IPS DF 6.9 (cell line): ENCODE measurements around the gene UTP11.

Experiments
- DNase-seq: peaks from one replicate; pipeline ENCODE4 v3.0.0-alpha.2; 2013; ENCODE audit warnings: low read depth, low spot score
- H3K27ac ChIP-seq: one replicate; pipeline ENCODE4 v1.5.1; 2013; ENCODE audit warnings: low read length, control low read depth
- H3K27me3 ChIP-seq: 2 replicates; pipeline ENCODE4 v1.6.1; 2013; ENCODE audit warnings: mild to moderate bottlenecking, low read length; ENCODE audit not compliant: control insufficient read depth, insufficient read depth
- H3K36me3 ChIP-seq: 2 replicates; pipeline ENCODE4 v1.6.1; 2013; ENCODE audit warnings: low read length; ENCODE audit not compliant: control insufficient read depth, insufficient read depth
- H3K4me1 ChIP-seq: 2 replicates; pipeline ENCODE4 v1.6.1; 2013; ENCODE audit warnings: low read length; ENCODE audit not compliant: control insufficient read depth, insufficient read depth
- H3K4me3 ChIP-seq: 2 replicates; pipeline ENCODE4 v1.5.1; 2013; ENCODE audit warnings: mild to moderate bottlenecking, low read length
- H3K9me3 ChIP-seq: 2 replicates; pipeline ENCODE4 v1.6.1; 2013; ENCODE audit warnings: low read length, inconsistent platforms; ENCODE audit not compliant: control insufficient read depth, insufficient read depth
- WGBS: extraction: QIAGEN DNeasy Blood & Tissue Kit; methylation state at CpG from one replicate; pipeline ENCODE4 v1.1.7; 2013; ENCODE audit warnings: mixed read lengths, missing lambda C conversion rate; ENCODE audit not compliant: insufficient read length, insufficient coverage; 5-methylcytosine and 5-hydroxymethylcytosine counted together

The UTP11 gene

DNA sequence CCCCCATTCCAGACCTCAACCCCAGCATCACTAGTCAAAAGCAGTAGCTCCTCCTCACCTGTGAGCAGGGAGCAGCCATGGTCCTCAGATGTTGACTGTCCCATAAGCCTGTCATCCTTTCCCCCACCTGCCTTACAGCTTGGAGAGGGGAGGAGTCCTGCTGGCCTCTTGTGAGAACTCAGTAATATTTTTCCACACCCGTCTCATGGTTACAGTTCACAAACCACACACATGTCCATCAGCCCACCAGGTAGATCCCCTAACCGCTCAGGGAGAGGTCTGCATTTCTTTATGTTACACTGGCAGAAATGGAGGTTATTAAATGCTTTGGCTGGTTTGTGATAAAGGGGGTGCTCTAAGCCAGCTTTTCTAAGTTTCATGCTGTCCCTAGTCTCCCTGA, 60.3 kb downstream of the UTP11 start:
- no peak for DNase-seq
- no peaks in the 10 kb centered on the region for H3K9me3 ChIP-seq
- H3K4me1 ChIP-seq, result peaks cover 6% of the 10 kb centered on the region; the same call in 1 of the 2 replicates
- no peaks in the 10 kb centered on the region for H3K36me3 ChIP-seq
- WGBS, result no CpG with 5 or more reads among the region's 2 CpGs
- H3K27me3 ChIP-seq, result no peaks in the 10 kb centered on the region
- H3K4me3 ChIP-seq, result no peak overlapping the region
- no peak overlapping the region for H3K27ac ChIP-seq

DNA sequence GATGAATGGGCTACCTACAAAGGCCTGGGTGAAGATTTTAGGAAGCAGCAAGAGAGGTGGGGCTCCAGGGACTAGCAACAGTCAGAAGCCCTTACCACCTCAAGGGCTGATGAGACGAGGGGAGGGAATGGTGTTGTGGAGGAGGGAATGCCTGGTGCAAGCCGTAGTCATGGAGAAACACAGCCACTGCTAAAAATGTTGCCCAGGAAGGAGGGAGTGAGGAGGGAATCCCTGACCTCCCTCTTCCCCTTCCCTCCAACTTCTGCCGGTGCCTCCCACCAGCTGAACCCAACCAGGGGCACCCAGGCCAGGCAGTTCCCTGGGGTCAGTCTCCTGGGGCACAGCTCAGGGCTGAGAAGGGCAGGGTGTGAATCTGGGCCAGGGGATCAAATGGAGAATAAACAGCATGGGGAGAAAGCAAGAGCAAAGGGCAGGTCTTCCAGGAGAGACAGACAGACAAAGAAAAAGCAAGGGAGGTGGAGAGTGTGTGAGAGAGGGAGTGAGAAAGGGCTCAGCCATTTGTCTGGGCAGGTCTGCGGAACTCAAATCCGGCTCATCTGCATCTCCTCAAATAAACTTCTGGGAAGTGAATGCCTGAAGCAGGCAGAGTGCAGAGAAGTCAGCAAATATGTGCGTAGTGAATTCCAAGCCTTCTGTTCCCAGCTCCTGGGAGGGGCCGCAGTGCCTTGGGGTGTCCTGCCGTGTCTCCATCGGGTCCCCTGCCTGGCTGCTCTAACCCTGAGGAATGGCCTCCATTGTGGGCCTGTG, 61.2 kb downstream of the UTP11 start:
- peaks cover 4% of the 10 kb centered on the region; the same call in 1 of the 2 replicates for H3K4me1 ChIP-seq
- no peak overlapping the region for H3K4me3 ChIP-seq
- no peaks in the 10 kb centered on the region for H3K36me3 ChIP-seq
- WGBS, result no CpG with 5 or more reads among the region's 9 CpGs
- no peak overlapping the region for H3K27ac ChIP-seq
- no peak for DNase-seq
- H3K27me3 ChIP-seq, result no peaks in the 10 kb centered on the region
- no peaks in the 10 kb centered on the region for H3K9me3 ChIP-seq

GRCh38 chr1:38074302-38074677, 61.8 kb downstream of the UTP11 start:
- no peak overlapping the region for H3K27ac ChIP-seq
- H3K36me3 ChIP-seq, result no peaks in the 10 kb centered on the region
- no peak overlapping the region for H3K4me3 ChIP-seq
- WGBS, result no CpG with 5 or more reads among the region's 4 CpGs
- H3K4me1 ChIP-seq, result peaks cover 4% of the 10 kb centered on the region; the same call in 1 of the 2 replicates
- no peaks in the 10 kb centered on the region for H3K27me3 ChIP-seq
- no peaks in the 10 kb centered on the region for H3K9me3 ChIP-seq
- DNase-seq, result no peak
